H1 (cell line): ENCODE measurements around the gene PDS5A.
"Not testable (repeated sequence)": the region's sequence is repeated elsewhere in the genome, so short reads cannot be mapped to it uniquely, and the experiment has no call there.

ENCODE experiments used
- CREB1 ChIP-seq: IDR thresholded peaks from 2 replicates; pipeline ENCODE4 v1.6.1; 2012; ENCODE audit warnings: inconsistent platforms
- EZH2 ChIP-seq: fragments of 200-600 bp; sonication (generic); IDR thresholded peaks from 2 replicates; pipeline ENCODE4 v1.7.1; 2012; ENCODE audit warnings: low read depth, mild to moderate bottlenecking, moderate library complexity, low read length, inconsistent platforms; ENCODE audit not compliant: severe bottlenecking
- JUN ChIP-seq: IDR thresholded peaks from 2 replicates; pipeline ENCODE4 v1.6.1; 2011; ENCODE audit warnings: low read depth, mild to moderate bottlenecking, improper control_type of control experiment, low read length
- POU5F1 ChIP-seq: IDR thresholded peaks from 2 replicates; pipeline ENCODE4 v1.6.1; 2011; ENCODE audit warnings: low read depth, mild to moderate bottlenecking, low read length, moderate library complexity
- SIN3A ChIP-seq, 2 experiments: IDR thresholded peaks in 1 of 2; conservative IDR thresholded peaks in 1 of 2; 2 replicates each; pipeline ENCODE4 v1.6.1; 2011 to 2012; ENCODE audit warnings: low read length in 2 of 2, improper control_type of control experiment in 1 of 2, low read depth in 1 of 2, mild to moderate bottlenecking in 1 of 2
- SP2 ChIP-seq: IDR thresholded peaks from 2 replicates; pipeline ENCODE4 v1.6.1; 2012; ENCODE audit warnings: mild to moderate bottlenecking, low read length, inconsistent platforms
- TAF7 ChIP-seq: optimal IDR thresholded peaks from 2 replicates; pipeline ENCODE3; 2011; ENCODE audit warnings: low read depth, mild to moderate bottlenecking, inconsistent platforms, low read length, moderate library complexity, borderline replicate concordance
- TF ChIP-seq, protein P1 (sequence below), 3 experiments: IDR thresholded peaks; 1 replicate in 2 of 3; 2 replicates in 1 of 3; pipeline versions ENCODE4 v1.5.1 to v1.6.1; 2011; ENCODE audit warnings: low read length in 3 of 3, mild to moderate bottlenecking in 3 of 3, inconsistent platforms in 2 of 3, low read depth in 1 of 3, moderate library complexity in 1 of 3; ENCODE audit not compliant: insufficient read depth in 1 of 3; ENCODE audit errors: control extremely low read depth in 1 of 3
- TF ChIP-seq, protein P2 (sequence below): IDR thresholded peaks from 2 replicates; pipeline ENCODE4 v1.6.1; 2012; ENCODE audit warnings: inconsistent platforms

DNA sequence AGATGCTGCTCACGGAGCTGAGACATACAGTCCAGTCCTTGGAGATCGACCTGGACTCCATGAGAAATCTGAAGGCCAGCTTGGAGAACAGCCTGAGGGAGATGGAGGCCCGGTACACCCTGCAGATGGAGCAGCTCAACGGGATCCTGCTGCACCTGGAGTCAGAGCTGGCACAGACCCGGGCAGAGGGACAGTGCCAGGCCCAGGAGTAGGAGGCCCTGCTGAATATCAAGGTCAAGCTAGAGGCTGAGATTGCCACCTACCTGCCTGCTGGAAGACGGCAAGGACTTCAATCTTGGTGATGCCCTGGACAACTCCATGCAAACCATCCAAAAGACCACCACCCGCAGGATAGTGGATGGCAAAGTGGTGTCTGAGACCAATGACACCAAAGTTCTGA is 43.4 kb upstream of the PDS5A start:
- TF ChIP-seq TAF7; EZH2; SP2; JUN; SIN3A (conservative IDR thresholded peaks at IDR 0.05 in 1 of 2, IDR thresholded peaks at IDR 0.05 in 1 of 2; ENCODE audit: low read depth in 1 of 2, low read length in 2 of 2); CREB1; POU5F1: not testable (repeated sequence)
- TF ChIP-seq, protein P1, sequence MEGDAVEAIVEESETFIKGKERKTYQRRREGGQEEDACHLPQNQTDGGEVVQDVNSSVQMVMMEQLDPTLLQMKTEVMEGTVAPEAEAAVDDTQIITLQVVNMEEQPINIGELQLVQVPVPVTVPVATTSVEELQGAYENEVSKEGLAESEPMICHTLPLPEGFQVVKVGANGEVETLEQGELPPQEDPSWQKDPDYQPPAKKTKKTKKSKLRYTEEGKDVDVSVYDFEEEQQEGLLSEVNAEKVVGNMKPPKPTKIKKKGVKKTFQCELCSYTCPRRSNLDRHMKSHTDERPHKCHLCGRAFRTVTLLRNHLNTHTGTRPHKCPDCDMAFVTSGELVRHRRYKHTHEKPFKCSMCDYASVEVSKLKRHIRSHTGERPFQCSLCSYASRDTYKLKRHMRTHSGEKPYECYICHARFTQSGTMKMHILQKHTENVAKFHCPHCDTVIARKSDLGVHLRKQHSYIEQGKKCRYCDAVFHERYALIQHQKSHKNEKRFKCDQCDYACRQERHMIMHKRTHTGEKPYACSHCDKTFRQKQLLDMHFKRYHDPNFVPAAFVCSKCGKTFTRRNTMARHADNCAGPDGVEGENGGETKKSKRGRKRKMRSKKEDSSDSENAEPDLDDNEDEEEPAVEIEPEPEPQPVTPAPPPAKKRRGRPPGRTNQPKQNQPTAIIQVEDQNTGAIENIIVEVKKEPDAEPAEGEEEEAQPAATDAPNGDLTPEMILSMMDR (IDR thresholded peaks at IDR 0.05; ENCODE audit: control extremely low read depth in 1 of 3, insufficient read depth in 1 of 3, low read depth in 1 of 3, low read length in 3 of 3): not testable (repeated sequence)
- TF ChIP-seq, protein P2, sequence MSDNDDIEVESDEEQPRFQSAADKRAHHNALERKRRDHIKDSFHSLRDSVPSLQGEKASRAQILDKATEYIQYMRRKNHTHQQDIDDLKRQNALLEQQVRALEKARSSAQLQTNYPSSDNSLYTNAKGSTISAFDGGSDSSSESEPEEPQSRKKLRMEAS: not testable (repeated sequence)
